Trophoblast cell (in vitro differentiated cells and primary cell): ENCODE measurements around the gene ADAM15.

Source experiments
- DNase-seq, 2 donors: peaks; one replicate each; pipeline ENCODE4 v3.0.0-alpha.2; 2016
- H2AFZ ChIP-seq: 2 replicates; pipeline ENCODE4 v1.6.1; 2013; ENCODE audit warnings: low read length, moderate library complexity, mild to moderate bottlenecking; ENCODE audit not compliant: insufficient read depth, poor library complexity
- H2AK5ac ChIP-seq: 2 replicates; pipeline ENCODE4 v1.6.1; 2013; ENCODE audit warnings: mild to moderate bottlenecking, low read length
- H2BK120ac ChIP-seq: 2 replicates; pipeline ENCODE4 v1.6.1; 2013; ENCODE audit warnings: low read length, mild to moderate bottlenecking, moderate library complexity; ENCODE audit not compliant: insufficient read depth, poor library complexity
- H2BK12ac ChIP-seq: 2 replicates; pipeline ENCODE4 v1.6.1; 2013; ENCODE audit warnings: mild to moderate bottlenecking, low read length, moderate library complexity
- H2BK5ac ChIP-seq: 2 replicates; pipeline ENCODE4 v1.6.1; 2013; ENCODE audit warnings: low read length, low read depth, moderate library complexity, mild to moderate bottlenecking; ENCODE audit not compliant: poor library complexity
- H3K14ac ChIP-seq: 2 replicates; pipeline ENCODE4 v1.6.1; 2013; ENCODE audit warnings: mild to moderate bottlenecking, low read length
- H3K18ac ChIP-seq: 2 replicates; pipeline ENCODE4 v1.6.1; 2013; ENCODE audit warnings: mild to moderate bottlenecking, low read length
- H3K23ac ChIP-seq: 2 replicates; pipeline ENCODE4 v1.6.1; 2013; ENCODE audit warnings: low read length
- H3K27ac ChIP-seq: 2 replicates; pipeline ENCODE4 v1.5.1; 2013; ENCODE audit warnings: low read depth, mild to moderate bottlenecking, inconsistent platforms, low read length, moderate library complexity
- H3K27me3 ChIP-seq: 2 replicates; pipeline ENCODE4 v1.6.1; 2013; ENCODE audit warnings: inconsistent platforms, mild to moderate bottlenecking, low read length, moderate library complexity; ENCODE audit not compliant: insufficient read depth
- H3K36me3 ChIP-seq, 2 experiments: 1 replicate in 1 of 2; 2 replicates in 1 of 2; pipeline ENCODE4 v1.6.1; 2013; ENCODE audit warnings: low read length in 2 of 2, mild to moderate bottlenecking in 2 of 2, moderate library complexity in 1 of 2; ENCODE audit not compliant: insufficient read depth in 2 of 2, control insufficient read depth in 1 of 2
- H3K4ac ChIP-seq: 2 replicates; pipeline ENCODE4 v1.6.1; 2013; ENCODE audit warnings: low read depth, mild to moderate bottlenecking, low read length, moderate library complexity
- H3K4me1 ChIP-seq, 2 experiments: 1 replicate in 1 of 2; 2 replicates in 1 of 2; pipeline ENCODE4 v1.6.1; 2013; ENCODE audit warnings: low read length in 2 of 2, mild to moderate bottlenecking in 2 of 2, moderate library complexity in 1 of 2; ENCODE audit not compliant: insufficient read depth in 2 of 2, control insufficient read depth in 1 of 2
- H3K4me2 ChIP-seq: 2 replicates; pipeline ENCODE4 v1.6.1; 2013; ENCODE audit warnings: inconsistent platforms, mild to moderate bottlenecking, low read length, moderate library complexity
- H3K4me3 ChIP-seq: 2 replicates; pipeline ENCODE4 v1.5.1; 2013; ENCODE audit warnings: mild to moderate bottlenecking, low read depth, low read length, inconsistent platforms
- H3K79me1 ChIP-seq: one replicate; pipeline ENCODE4 v1.6.1; 2013; ENCODE audit warnings: low read length
- H3K79me2 ChIP-seq: 2 replicates; pipeline ENCODE4 v1.6.1; 2013; ENCODE audit warnings: low read length, mild to moderate bottlenecking; ENCODE audit not compliant: control insufficient read depth, insufficient read depth, poor library complexity
- H3K9ac ChIP-seq: 2 replicates; pipeline ENCODE4 v1.6.1; 2013; ENCODE audit warnings: mild to moderate bottlenecking, low read length
- H3K9me3 ChIP-seq: 2 replicates; pipeline ENCODE4 v1.6.1; 2013; ENCODE audit warnings: low read depth, mild to moderate bottlenecking, control low read depth, inconsistent platforms, low read length; ENCODE audit not compliant: insufficient read depth
- H4K12ac ChIP-seq: 2 replicates; pipeline ENCODE4 v1.6.1; 2013; ENCODE audit warnings: low read depth, mild to moderate bottlenecking, low read length, moderate library complexity
- H4K8ac ChIP-seq: 2 replicates; pipeline ENCODE4 v1.6.1; 2013; ENCODE audit warnings: low read depth, mild to moderate bottlenecking, low read length, moderate library complexity
- H4K91ac ChIP-seq: one replicate; pipeline ENCODE4 v1.6.1; 2013; ENCODE audit warnings: low read depth, mild to moderate bottlenecking, low read length, moderate library complexity
- whole genome bisulfite sequencing: extraction: QIAGEN DNeasy Blood & Tissue Kit; methylation state at CpG from one replicate; pipeline ENCODE4 v1.1.7; 2013; ENCODE audit warnings: missing lambda C conversion rate; ENCODE audit not compliant: insufficient read length, insufficient coverage; ENCODE audit errors: extremely low coverage; 5-methylcytosine and 5-hydroxymethylcytosine counted together

The ADAM15 gene

DNA sequence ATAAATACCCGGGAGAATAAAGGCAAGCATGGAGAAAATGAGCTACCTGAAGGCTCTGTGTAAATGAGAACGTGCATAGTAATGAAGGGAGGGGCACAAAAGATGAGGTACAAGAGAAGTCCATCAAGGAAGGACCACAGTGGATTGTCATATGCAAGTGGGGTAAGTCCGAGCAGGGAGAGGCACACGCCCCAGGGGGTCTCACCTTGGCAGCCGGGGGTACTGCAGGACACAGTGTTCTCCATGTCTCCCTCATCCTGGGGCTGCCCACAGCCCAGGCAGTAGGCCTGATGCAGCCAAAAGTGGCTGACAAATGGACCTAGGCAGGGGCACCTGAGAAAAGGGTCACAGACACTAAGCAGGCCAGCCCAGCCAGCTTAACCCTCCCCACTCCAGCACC is 27.5 kb upstream of the ADAM15 start:
- H2BK5ac ChIP-seq = no peak overlapping the region
- H3K4me3 ChIP-seq = no peak overlapping the region
- no peaks in the 10 kb centered on the region for H3K79me2 ChIP-seq
- no peaks in the 10 kb centered on the region for H3K36me3 ChIP-seq
- H3K14ac ChIP-seq = no peak overlapping the region
- H4K91ac ChIP-seq = no peak overlapping the region
- H3K9me3 ChIP-seq = no peaks in the 10 kb centered on the region
- H3K4me2 ChIP-seq = no peak overlapping the region
- H3K4ac ChIP-seq = no peak overlapping the region
- peaks cover 4% of the 10 kb centered on the region for H3K79me1 ChIP-seq
- H3K9ac ChIP-seq = no peak overlapping the region
- no peak overlapping the region for H4K12ac ChIP-seq
- WGBS = no CpG with 5 or more reads among the region's 5 CpGs
- H3K18ac ChIP-seq = no peak overlapping the region
- H3K23ac ChIP-seq = no peak overlapping the region
- H3K4me1 ChIP-seq = peaks cover 20 to 27% of the 10 kb centered on the region in 2 experiments
- no peak for DNase-seq
- H3K27me3 ChIP-seq = no peaks in the 10 kb centered on the region
- H2AK5ac ChIP-seq = peak overlapping the region; percentile 26
- H2BK120ac ChIP-seq = no peak overlapping the region
- H3K27ac ChIP-seq = no peak overlapping the region
- no peak overlapping the region for H2AFZ ChIP-seq
- no peak overlapping the region for H4K8ac ChIP-seq
- no peak overlapping the region for H2BK12ac ChIP-seq

GRCh38 chr1:155024315-155024714 is 26.8 kb upstream of the ADAM15 start:
- H3K9ac ChIP-seq = no peak overlapping the region
- no peak overlapping the region for H2AFZ ChIP-seq
- H3K4me3 ChIP-seq = no peak overlapping the region
- no CpG with 5 or more reads among the region's 9 CpGs for WGBS
- H3K79me1 ChIP-seq = peaks cover 4% of the 10 kb centered on the region
- H3K79me2 ChIP-seq = no peaks in the 10 kb centered on the region
- H3K4me1 ChIP-seq = peaks cover 13 to 20% of the 10 kb centered on the region in 2 experiments
- no peak overlapping the region for H3K14ac ChIP-seq
- H2BK12ac ChIP-seq = no peak overlapping the region
- H3K9me3 ChIP-seq = no peaks in the 10 kb centered on the region
- H3K36me3 ChIP-seq = no peaks in the 10 kb centered on the region
- H4K8ac ChIP-seq = no peak overlapping the region
- no peak overlapping the region for H4K12ac ChIP-seq
- H3K27me3 ChIP-seq = no peaks in the 10 kb centered on the region
- no peak overlapping the region for H3K4ac ChIP-seq
- H2AK5ac ChIP-seq = no peak overlapping the region
- no peak overlapping the region for H3K23ac ChIP-seq
- H3K18ac ChIP-seq = no peak overlapping the region
- no peak overlapping the region for H2BK120ac ChIP-seq
- no peak for DNase-seq
- no peak overlapping the region for H4K91ac ChIP-seq
- no peak overlapping the region for H3K27ac ChIP-seq
- H3K4me2 ChIP-seq = no peak overlapping the region
- H2BK5ac ChIP-seq = no peak overlapping the region

GRCh38 chr1:155026154-155026553 is 25.0 kb upstream of the ADAM15 start:
- Histone ChIP-seq H3K79me2 (no peaks in the 10 kb centered on the region), H2BK12ac (peak overlapping the region; percentile 91), H2AK5ac (peak overlapping the region; percentile 88), H3K79me1 (peaks cover 4% of the 10 kb centered on the region), H3K27me3 (no peaks in the 10 kb centered on the region), H3K23ac (no peak overlapping the region), H3K9me3 (no peaks in the 10 kb centered on the region), H4K12ac (no peak overlapping the region), H3K14ac (peak overlapping the region; percentile 78), H2BK120ac (peak overlapping the region; percentile 43), H4K91ac (peak overlapping the region; percentile 68), H2AFZ (no peak overlapping the region), H3K36me3 (no peaks in the 10 kb centered on the region), H3K9ac (no peak overlapping the region), H3K4me1 (peaks cover 11 to 19% of the 10 kb centered on the region in 2 experiments), H2BK5ac (peak overlapping the region; percentile 1), H3K4ac (peak overlapping the region; percentile 60), H3K18ac (peak overlapping the region; percentile 66), H3K4me3 (no peak overlapping the region), H3K27ac (no peak overlapping the region), H3K4me2 (no peak overlapping the region), H4K8ac (no peak overlapping the region)
- no CpG with 5 or more reads among the region's 9 CpGs for WGBS
- peak in 1 of 2 donors; percentile 24 for DNase-seq

GRCh38 chr1:155026588-155026987 is 24.5 kb upstream of the ADAM15 start:
- H3K4ac ChIP-seq = no peak overlapping the region
- no CpG with 5 or more reads among the region's 6 CpGs for WGBS
- H3K79me2 ChIP-seq = no peaks in the 10 kb centered on the region
- H3K27ac ChIP-seq = no peak overlapping the region
- H3K27me3 ChIP-seq = no peaks in the 10 kb centered on the region
- H3K14ac ChIP-seq = no peak overlapping the region
- H3K36me3 ChIP-seq = no peaks in the 10 kb centered on the region
- H3K23ac ChIP-seq = no peak overlapping the region
- H2BK12ac ChIP-seq = peak overlapping the region; percentile 91
- peaks cover 11 to 19% of the 10 kb centered on the region in 2 experiments for H3K4me1 ChIP-seq
- peaks cover 4% of the 10 kb centered on the region for H3K79me1 ChIP-seq
- peak; percentile 97 to 99 for DNase-seq
- H3K4me2 ChIP-seq = no peak overlapping the region
- H3K9me3 ChIP-seq = no peaks in the 10 kb centered on the region
- no peak overlapping the region for H4K12ac ChIP-seq
- H4K91ac ChIP-seq = no peak overlapping the region
- no peak overlapping the region for H2BK120ac ChIP-seq
- no peak overlapping the region for H2AK5ac ChIP-seq
- no peak overlapping the region for H3K4me3 ChIP-seq
- H4K8ac ChIP-seq = no peak overlapping the region
- no peak overlapping the region for H3K18ac ChIP-seq
- no peak overlapping the region for H2AFZ ChIP-seq
- H2BK5ac ChIP-seq = no peak overlapping the region
- no peak overlapping the region for H3K9ac ChIP-seq
